Stimulated activated CD8-positive, alpha-beta memory T cell treated with anti-CD3 and anti-CD28 coated beads, Interleukin-4, amount 100 ng/mL, for 48 hours (primary cell): Measurements from ENCODE around the gene DYNC2I2.
"Not testable (repeated sequence)": the region's sequence is repeated elsewhere in the genome, so short reads cannot be mapped to it uniquely, and the experiment has no call there.

Experiments
- DNase-seq: peaks from one replicate; pipeline ENCODE4 v3.0.0-alpha.2; 2020

The DYNC2I2 gene

GRCh38 chr9:128656416-128657343 is at the start of gene DYNC2I2:
Gene DYNC2I2 (minus strand): TSS chr9:128656847. CDS start chr9:128656726, 121 bp downstream.
- DNase-seq, result peak; percentile 98

GRCh38 chr9:128706045-128706444 is 49.4 kb upstream of the DYNC2I2 start:
- no peak for DNase-seq

- DNase-seq, result no peak
These were observed 48.7 kb upstream of the DYNC2I2 start for GRCh38 chr9:128705051-128705965.

GRCh38 chr9:128704356-128704670 is 47.7 kb upstream of the DYNC2I2 start:
- no peak for DNase-seq

GRCh38 chr9:128703616-128704355 is 47.1 kb upstream of the DYNC2I2 start:
- DNase-seq, result no peak

- DNase-seq, result peak; percentile 57
These were observed 46.4 kb upstream of the DYNC2I2 start for GRCh38 chr9:128702949-128703615.

- peak; percentile 97 for DNase-seq
These were observed 45.9 kb upstream of the DYNC2I2 start, which contains the start of gene PKN3 for GRCh38 chr9:128702445-128702948. Gene PKN3 (plus strand): TSS chr9:128702503. CDS start chr9:128702916, 413 bp downstream.

GRCh38 chr9:128701227-128701854 is 44.7 kb upstream of the DYNC2I2 start:
- no peak for DNase-seq

GRCh38 chr9:128699096-128699795 is 42.6 kb upstream of the DYNC2I2 start:
- not testable (repeated sequence) for DNase-seq

GRCh38 chr9:128696923-128697707 is 40.5 kb upstream of the DYNC2I2 start:
- no peak for DNase-seq

- no peak for DNase-seq
These were observed 37.7 kb upstream of the DYNC2I2 start for GRCh38 chr9:128694344-128694743.

- not testable (repeated sequence) for DNase-seq
These were observed 37.1 kb upstream of the DYNC2I2 start for GRCh38 chr9:128693738-128694137.

GRCh38 chr9:128690684-128691034 is 34.0 kb upstream of the DYNC2I2 start:
- no peak for DNase-seq

GRCh38 chr9:128689820-128690683 is 33.4 kb upstream of the DYNC2I2 start:
- DNase-seq, result peak; percentile 55

GRCh38 chr9:128689293-128689774 is 32.7 kb upstream of the DYNC2I2 start:
- peak; percentile 65 for DNase-seq

GRCh38 chr9:128688501-128689292 is 32.0 kb upstream of the DYNC2I2 start, which contains the start of gene SET:
Gene SET (plus strand): TSS chr9:128689222. CDS start chr9:128689583, 361 bp downstream.
- DNase-seq, result peak; percentile 94

GRCh38 chr9:128687453-128687852 is 30.8 kb upstream of the DYNC2I2 start:
- DNase-seq, result no peak
